Peyer's patch (tissue), 4 donors: ENCODE measurements around the gene PTGER3. TPM values are rescaled to one million over a fixed set of nuclear protein-coding genes. Genes with fewer than 3 reads are reported as not detected.

Experiments used
- DNase-seq, 3 donors: peaks; one replicate each; pipeline ENCODE4 v3.0.0-alpha.2; 2017 to 2019
- H3K27ac ChIP-seq, 4 donors: fragments of 200-600 bp; sonication (generic); one replicate each; pipeline ENCODE4 v1.5.1; 2016 to 2019
- H3K27me3 ChIP-seq, 2 donors: fragments of 200-600 bp; sonication (generic); one replicate each; pipeline ENCODE4 v1.5.1; 2019
- H3K36me3 ChIP-seq, 3 donors: fragments of 200-600 bp; sonication (generic); one replicate each; pipeline ENCODE4 v1.5.1; 2016 to 2019
- H3K4me1 ChIP-seq, 4 donors: fragments of 200-600 bp; sonication (generic); one replicate each; pipeline ENCODE4 v1.5.1; 2016 to 2019
- H3K4me3 ChIP-seq, 4 donors: fragments of 200-600 bp; sonication (generic); 1 replicate in 3 of 4; 2 replicates in 1 of 4; pipeline ENCODE4 v1.5.1; 2016 to 2019; ENCODE audit warnings: mild to moderate bottlenecking in 1 of 4
- H3K9me3 ChIP-seq, 4 donors: fragments of 200-600 bp; sonication (generic); one replicate each; pipeline ENCODE4 v1.5.1; 2016 to 2019; ENCODE audit warnings: mild to moderate bottlenecking in 1 of 4
- CTCF ChIP-seq, 6 experiments: fragments of 450-650 bp in 4 of 6; fragments of 200-600 bp in 2 of 6; sonication (generic) in 1 of 6; IDR thresholded peaks; one replicate each; pipeline ENCODE4 v1.5.1; 2017 to 2019; ENCODE audit warnings: antibody characterized with exemption in 6 of 6, mild to moderate bottlenecking in 3 of 6, moderate library complexity in 1 of 6
- POLR2A ChIP-seq, 2 donors: fragments of 450-650 bp; IDR thresholded peaks; one replicate each; pipeline ENCODE4 v1.5.1; 2017; ENCODE audit warnings: antibody characterized with exemption in 2 of 2, mild to moderate bottlenecking in 2 of 2, moderate library complexity in 2 of 2
- total RNA-seq, 4 donors: library from RNA; depleted of rRNA; stranded (reverse); fragments of >200 nt; gene quantifications; one replicate each; pipeline ENCODE4 v1.1.0, GENCODE V29; 2016

PTGER3 gene
- total RNA-seq, 4 donors from 2014 or later = 1.4 to 9.1 (median 2.5) TPM

- Histone ChIP-seq H3K27me3 (peaks cover 0 to 4% of the 10 kb centered on the region in 2 donors), H3K9me3 (no peaks in the 10 kb centered on the region), H3K27ac (no peak overlapping the region), H3K36me3 (no peaks in the 10 kb centered on the region), H3K4me1 (no peaks in the 10 kb centered on the region), H3K4me3 (no peak overlapping the region)
- TF ChIP-seq CTCF (IDR thresholded peaks at IDR 0.05) (no peak), POLR2A (IDR thresholded peaks at IDR 0.05) (no peak)
- no peak for DNase-seq
Measured at GRCh38 chr1:70979881-70980280, 67.7 kb downstream of the PTGER3 start.

- no peaks in the 10 kb centered on the region for H3K9me3 ChIP-seq
- H3K27ac ChIP-seq = no peak overlapping the region
- no peak overlapping the region for H3K4me3 ChIP-seq
- H3K4me1 ChIP-seq = no peaks in the 10 kb centered on the region
- no peak for DNase-seq
- H3K27me3 ChIP-seq = peaks cover 0 to 4% of the 10 kb centered on the region in 2 donors
- TF ChIP-seq POLR2A (IDR thresholded peaks at IDR 0.05) (no peak), CTCF (IDR thresholded peaks at IDR 0.05) (no peak)
- no peaks in the 10 kb centered on the region for H3K36me3 ChIP-seq
Measured at GRCh38 chr1:70979313-70979712, 68.3 kb downstream of the PTGER3 start.

GRCh38 chr1:70978623-70979022 is 69.0 kb downstream of the PTGER3 start:
- TF ChIP-seq POLR2A (IDR thresholded peaks at IDR 0.05) = no peak
- TF ChIP-seq CTCF (IDR thresholded peaks at IDR 0.05) = no peak

GRCh38 chr1:70977575-70977974 is 70.0 kb downstream of the PTGER3 start:
- no peak overlapping the region for H3K27ac ChIP-seq
- TF ChIP-seq POLR2A (IDR thresholded peaks at IDR 0.05) (no peak), CTCF (IDR thresholded peaks at IDR 0.05) (no peak)

More at GRCh38 chr1:70978623-70979022, 69.0 kb downstream of the PTGER3 start:
- Histone ChIP-seq H3K27me3 (peaks cover 0 to 4% of the 10 kb centered on the region in 2 donors), H3K4me1 (no peaks in the 10 kb centered on the region), H3K9me3 (no peaks in the 10 kb centered on the region), H3K27ac (no peak overlapping the region), H3K36me3 (no peaks in the 10 kb centered on the region), H3K4me3 (no peak overlapping the region)
- DNase-seq = no peak

GRCh38 chr1:70977041-70977440 is 70.6 kb downstream of the PTGER3 start:
- TF ChIP-seq CTCF (IDR thresholded peaks at IDR 0.05) = no peak
- no peak for TF ChIP-seq POLR2A (IDR thresholded peaks at IDR 0.05)
- no peaks in the 10 kb centered on the region for H3K9me3 ChIP-seq
- H3K4me3 ChIP-seq = no peak overlapping the region
- no peaks in the 10 kb centered on the region for H3K36me3 ChIP-seq
- no peak overlapping the region for H3K27ac ChIP-seq
- DNase-seq = no peak
- peaks cover 0 to 4% of the 10 kb centered on the region in 2 donors for H3K27me3 ChIP-seq
- H3K4me1 ChIP-seq = no peaks in the 10 kb centered on the region

More at GRCh38 chr1:70977575-70977974, 70.0 kb downstream of the PTGER3 start:
- no peak for DNase-seq
- H3K4me1 ChIP-seq = no peaks in the 10 kb centered on the region
- no peaks in the 10 kb centered on the region for H3K9me3 ChIP-seq
- H3K36me3 ChIP-seq = no peaks in the 10 kb centered on the region
- no peak overlapping the region for H3K4me3 ChIP-seq
- H3K27me3 ChIP-seq = peaks cover 0 to 4% of the 10 kb centered on the region in 2 donors

- H3K27me3 ChIP-seq = peaks cover 0 to 3% of the 10 kb centered on the region in 2 donors
- no peaks in the 10 kb centered on the region for H3K4me1 ChIP-seq
- TF ChIP-seq POLR2A (IDR thresholded peaks at IDR 0.05) (no peak), CTCF (IDR thresholded peaks at IDR 0.05) (no peak)
- no peak for DNase-seq
- no peaks in the 10 kb centered on the region for H3K9me3 ChIP-seq
- H3K36me3 ChIP-seq = no peaks in the 10 kb centered on the region
- no peak overlapping the region for H3K27ac ChIP-seq
- no peak overlapping the region for H3K4me3 ChIP-seq
Measured at GRCh38 chr1:70973754-70974153, 73.9 kb downstream of the PTGER3 start.
